GM21515 (cell line): ENCODE measurements around the gene LRP10.

Experiments used
- ATAC-seq: cut with Tn5 transposase; IDR thresholded peaks from one replicate; pipeline ENCODE4 v1.9.1; 2021; ENCODE audit not compliant: unreplicated experiment

LRP10 gene, protein sequence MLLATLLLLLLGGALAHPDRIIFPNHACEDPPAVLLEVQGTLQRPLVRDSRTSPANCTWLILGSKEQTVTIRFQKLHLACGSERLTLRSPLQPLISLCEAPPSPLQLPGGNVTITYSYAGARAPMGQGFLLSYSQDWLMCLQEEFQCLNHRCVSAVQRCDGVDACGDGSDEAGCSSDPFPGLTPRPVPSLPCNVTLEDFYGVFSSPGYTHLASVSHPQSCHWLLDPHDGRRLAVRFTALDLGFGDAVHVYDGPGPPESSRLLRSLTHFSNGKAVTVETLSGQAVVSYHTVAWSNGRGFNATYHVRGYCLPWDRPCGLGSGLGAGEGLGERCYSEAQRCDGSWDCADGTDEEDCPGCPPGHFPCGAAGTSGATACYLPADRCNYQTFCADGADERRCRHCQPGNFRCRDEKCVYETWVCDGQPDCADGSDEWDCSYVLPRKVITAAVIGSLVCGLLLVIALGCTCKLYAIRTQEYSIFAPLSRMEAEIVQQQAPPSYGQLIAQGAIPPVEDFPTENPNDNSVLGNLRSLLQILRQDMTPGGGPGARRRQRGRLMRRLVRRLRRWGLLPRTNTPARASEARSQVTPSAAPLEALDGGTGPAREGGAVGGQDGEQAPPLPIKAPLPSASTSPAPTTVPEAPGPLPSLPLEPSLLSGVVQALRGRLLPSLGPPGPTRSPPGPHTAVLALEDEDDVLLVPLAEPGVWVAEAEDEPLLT

DNA sequence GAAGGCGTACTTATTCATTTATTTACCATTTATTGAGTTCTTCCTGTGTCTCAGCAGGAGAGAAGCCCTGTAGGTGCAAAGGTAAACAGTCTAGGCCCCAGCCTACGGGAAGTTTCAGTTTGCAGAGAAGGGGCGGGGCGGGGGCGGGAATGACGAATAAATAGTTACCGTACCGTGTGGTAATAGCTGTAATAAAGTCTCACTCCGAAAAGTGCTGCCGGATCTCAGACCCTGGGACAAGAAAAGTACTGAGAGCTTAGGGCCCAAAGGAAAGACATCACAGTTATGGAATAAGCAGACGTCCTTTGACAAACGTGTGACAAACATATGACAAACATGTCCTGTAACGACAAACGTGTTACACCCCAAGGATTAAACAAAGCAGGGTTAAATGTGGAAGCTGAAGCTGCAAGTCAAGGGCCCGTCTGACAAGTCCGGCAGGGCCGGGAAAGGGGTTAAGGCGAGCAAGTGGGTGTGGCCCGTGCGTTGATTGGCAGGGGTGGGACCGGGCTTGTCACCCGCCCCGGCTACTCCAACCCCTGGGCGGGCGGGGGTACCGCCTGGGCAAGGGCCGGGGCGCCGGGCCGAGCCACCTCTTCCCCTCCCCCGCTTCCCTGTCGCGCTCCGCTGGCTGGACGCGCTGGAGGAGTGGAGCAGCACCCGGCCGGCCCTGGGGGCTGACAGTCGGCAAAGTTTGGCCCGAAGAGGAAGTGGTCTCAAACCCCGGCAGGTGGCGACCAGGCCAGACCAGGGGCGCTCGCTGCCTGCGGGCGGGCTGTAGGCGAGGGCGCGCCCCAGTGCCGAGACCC is at the start of gene LRP10:
LRP10 (plus strand) TSS at position 517 of the 809 bp plus-strand sequence. CDS start 564 bp downstream, outside the sequence.
- peak; percentile 77 for ATAC-seq

DNA sequence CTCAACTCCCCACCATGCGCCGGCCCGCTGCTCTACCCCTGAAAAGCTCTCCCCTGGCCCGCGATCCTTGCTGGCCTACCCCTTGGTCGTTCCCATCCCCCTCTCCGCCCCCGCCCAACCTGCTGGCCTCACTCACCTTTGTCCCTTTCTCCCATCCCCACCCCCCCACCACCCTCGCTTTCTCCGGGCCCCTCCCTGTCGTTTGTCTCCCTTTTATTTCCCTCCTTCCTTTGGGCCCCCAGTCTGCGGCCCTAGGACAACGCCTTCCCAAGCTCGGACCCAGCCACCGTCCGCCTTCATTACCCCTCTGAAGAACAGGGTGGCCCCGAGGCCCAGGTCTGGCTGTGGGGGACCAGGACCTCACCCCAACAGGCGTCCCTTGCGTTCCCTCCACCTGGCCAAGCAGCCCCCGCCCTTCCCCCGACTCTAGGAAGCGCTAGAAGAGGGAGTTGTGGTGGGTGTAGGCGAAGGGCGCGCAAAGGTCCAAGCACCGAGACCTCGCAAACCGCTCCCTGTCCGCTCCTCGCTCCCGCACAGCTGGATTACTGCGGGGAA is 49.4 kb upstream of the LRP10 start:
- no peak for ATAC-seq

DNA sequence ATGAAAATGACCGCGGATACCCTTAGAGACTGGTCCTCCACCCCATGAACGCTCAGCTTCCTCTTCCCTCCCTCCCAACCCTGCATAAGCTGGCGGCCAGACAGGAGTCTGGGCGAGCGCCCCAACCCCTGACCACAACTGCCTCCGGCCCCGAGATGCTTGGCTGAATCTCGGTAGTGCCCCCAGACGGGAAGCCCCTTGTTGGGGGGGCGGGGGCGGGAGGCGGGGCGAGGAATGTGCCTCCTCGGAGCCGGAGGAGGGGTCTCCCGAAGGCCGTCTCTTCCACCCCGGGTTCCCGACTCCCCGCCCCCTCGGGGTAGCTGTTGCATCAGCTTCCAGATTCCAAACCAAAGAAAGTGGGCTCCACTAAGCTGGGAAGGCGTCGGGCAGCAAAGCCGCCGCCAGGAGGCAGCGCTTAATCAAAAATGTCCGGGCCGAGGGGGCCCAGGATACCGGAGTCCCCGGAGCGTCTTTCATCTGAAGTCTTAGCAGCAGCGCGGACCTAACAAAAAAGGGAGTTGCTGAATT is 48.9 kb upstream of the LRP10 start:
- peak; percentile 46 for ATAC-seq

DNA sequence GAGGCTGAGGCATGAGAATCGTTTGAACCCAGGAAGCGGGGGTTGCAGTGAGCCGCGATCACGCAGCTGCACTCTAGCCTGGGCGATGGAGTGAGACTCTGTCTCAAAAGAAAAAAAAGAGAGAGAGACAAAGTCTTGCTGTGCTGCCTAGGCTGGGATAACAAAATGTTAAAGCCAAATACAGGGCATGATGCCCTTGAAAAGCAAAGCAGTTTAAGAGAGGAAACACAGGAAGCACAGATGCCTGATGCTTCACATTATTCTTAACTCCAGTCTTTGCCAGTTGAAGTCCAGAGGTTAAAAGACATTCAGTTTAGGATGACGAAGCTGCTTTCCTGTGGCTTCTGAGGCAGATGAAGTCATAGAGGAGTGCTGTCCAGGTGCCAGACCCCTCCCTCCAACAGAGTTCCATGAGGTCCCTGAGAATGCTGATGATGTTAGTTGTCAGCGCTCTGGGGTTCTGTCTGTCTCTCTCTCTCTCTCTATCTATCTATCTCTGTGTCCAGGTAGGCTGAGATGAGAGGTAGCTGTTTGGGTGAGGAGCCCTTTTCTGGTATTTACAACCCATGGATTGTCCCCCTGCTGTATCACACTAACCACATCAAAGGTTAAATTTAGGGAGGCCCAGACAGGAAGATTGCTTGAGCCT is 46.7 kb upstream of the LRP10 start:
- ATAC-seq = no peak

DNA sequence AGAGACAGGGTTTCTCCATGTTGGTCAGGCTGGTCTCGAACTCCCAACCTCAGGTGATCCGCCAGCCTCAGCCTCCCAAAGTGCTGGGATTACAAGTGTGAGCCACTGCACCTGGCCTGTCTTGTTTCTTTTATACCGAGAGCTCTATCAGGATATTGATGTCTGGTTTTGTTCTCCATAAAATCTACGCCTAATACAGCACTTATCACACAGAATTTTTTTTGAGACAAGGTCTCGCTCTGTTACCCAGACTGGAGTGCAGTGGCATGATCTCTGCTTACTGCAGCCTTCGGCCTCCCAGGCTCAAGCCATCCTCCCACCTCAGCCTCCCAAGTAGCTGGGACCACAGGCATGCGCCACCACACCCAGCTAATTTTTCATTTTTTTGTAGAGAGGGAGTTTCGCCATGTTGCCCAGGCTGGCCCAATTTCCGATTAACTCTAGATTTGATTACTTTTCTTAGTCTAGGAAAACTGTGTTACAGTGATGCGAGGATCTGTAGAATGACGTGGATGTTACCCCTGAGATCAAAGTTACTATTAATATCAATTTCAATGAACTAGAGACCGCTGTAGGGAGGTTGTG is 42.4 kb upstream of the LRP10 start:
- peak; percentile 5 for ATAC-seq

DNA sequence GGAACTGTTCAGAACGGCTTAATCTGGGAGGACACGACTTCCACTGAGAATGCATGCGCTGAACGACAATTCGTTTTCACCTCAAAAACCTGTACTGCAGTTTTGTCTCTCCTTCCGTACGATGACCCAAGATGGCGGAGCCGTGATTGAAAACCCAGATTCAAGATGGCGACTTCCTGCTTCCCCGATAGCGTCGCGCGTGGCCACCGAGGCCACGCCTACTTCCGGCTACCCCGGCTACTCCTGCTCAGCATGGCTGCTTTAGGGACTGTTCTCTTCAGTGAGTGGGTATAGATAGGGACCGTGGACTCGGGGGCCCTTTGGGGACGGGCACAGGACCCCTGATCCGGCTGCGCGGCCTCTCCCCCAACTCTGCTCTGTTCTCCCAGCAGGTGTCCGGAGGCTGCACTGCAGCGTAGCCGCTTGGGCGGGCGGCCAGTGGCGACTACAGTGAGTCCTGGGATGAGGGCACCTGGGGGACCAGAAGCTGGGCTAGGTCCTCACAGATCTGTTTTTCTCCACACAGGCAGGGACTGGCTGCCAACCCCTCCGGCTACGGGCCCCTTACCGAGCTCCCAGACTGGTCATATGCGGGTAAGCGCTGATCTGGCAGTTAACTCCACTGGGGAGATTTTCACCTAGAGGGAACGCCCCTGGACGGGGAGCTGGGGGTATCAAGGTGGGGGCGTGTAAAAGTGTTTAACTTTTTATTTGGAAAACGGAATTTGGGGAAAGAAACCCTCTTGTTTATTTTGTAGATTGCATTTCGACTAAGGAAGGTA is 41.7 kb upstream of the LRP10 start, which contains the start of gene MRPL52:
MRPL52 (plus strand) TSS at position 227 of the 782 bp plus-strand sequence; CDS start at position 253, 26 bp downstream.
- peak; percentile 78 for ATAC-seq

DNA sequence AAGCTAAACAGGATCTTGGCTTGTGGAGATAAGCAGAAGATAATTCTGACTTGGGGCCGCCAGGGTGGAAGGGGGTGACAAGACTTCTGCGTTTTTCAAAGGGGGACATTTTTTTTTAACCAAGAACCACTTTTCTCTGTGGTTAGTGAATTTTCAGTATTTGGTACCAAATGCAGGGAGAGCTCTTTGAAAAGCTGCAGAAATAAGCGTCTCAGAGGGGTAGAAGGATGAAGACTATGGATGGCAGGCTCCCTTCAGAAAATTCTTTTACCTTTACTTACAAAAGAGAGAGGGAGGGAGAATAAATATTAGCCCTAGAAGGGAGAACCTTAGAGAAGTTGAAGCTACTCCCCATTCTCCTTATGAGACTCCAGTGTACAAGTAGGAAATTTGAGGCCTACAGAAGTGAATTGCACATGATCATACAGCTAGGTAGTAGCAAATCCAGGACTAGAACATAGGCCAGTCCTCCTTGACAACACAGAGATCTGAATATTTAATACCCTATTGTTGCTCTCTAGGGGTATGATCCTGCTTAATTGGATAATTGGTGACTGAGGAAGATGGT is 41.0 kb upstream of the LRP10 start:
- peak; percentile 8 for ATAC-seq

DNA sequence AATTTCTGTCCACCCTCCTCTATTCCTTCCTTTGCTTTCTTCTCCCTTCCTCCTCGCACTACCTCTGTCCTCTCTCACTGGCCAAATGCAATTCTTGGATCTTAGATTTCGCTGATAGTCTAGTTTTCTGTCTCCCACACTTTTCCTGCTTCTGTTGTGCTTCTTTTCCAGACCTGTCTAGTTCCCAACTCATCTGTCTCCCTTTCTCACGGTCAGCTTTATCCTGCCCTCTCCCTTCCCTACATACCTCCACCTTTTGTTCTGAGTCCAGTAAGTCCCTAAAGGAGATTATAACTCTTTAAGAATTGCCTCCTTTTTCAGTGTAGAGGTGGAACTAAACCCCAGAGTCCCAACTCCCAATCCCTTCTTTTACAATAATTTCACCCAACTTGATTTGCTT is 36.0 kb upstream of the LRP10 start:
- ATAC-seq = no peak

DNA sequence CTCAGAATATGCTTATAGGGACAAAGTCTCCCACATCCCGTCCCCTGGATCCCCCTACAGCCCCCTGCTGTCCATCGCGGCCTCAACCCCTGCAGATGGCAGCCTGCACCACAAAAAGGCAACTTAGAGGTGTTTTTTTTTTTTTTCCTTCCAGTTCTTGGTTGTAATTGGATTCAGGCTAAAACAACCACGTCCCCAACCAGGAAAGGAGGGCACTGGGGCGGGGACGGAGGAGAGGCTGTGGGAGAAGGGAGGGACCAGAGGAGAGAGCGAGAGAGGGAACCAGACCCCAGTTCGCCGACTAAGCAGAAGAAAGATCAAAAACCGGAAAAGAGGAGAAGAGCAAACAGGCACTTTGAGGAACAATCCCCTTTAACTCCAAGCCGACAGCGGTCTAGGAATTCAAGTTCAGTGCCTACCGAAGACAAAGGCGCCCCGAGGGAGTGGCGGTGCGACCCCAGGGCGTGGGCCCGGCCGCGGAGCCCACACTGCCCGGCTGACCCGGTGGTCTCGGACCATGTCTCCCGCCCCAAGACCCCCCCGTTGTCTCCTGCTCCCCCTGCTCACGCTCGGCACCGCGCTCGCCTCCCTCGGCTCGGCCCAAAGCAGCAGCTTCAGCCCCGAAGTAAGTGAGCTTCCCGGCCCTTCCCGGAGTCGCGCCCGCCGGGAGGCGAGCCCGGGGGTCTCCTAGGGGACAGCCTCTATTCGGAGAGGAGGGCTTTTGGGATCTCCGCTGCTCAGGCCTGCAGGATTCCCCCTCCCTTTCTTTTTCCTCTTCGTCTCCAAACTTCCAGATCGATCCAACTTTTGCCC is 35.0 kb upstream of the LRP10 start, which contains the start of gene MMP14:
MMP14 (plus strand) TSS at position 285 of the 813 bp plus-strand sequence; CDS start at position 518, 233 bp downstream.
- ATAC-seq = no peak

DNA sequence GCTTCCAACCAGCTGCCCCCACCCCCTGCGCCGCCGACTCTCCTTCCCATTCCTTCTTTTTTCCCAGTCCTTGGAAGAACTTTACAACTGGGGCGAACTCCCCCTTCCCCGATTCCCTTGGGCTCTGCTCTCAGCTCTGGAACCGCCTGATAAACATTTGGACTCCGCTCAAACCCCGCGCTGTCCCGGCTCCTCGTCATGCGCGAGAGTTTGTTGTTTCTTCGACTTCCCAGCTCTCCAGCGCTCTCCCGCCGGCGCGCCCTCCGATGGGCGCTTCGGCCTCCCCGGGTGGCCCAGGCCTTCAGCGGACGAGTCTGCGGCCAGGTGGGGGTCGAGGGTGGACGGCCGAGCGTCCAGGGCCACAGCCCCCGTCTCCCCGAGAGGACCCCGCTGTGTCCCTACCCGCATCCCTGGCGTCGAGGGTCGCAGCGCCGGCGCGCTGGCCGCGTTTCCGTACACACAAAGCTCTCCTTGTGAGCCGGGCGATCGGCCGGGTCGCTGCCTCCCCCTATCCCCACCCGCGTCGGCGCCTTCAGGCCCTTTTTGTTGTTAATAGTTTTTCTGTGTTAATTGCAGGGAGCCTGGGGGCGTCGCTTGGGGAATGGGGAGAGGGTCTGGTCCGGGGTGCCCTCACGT is 34.3 kb upstream of the LRP10 start:
- ATAC-seq = no peak

DNA sequence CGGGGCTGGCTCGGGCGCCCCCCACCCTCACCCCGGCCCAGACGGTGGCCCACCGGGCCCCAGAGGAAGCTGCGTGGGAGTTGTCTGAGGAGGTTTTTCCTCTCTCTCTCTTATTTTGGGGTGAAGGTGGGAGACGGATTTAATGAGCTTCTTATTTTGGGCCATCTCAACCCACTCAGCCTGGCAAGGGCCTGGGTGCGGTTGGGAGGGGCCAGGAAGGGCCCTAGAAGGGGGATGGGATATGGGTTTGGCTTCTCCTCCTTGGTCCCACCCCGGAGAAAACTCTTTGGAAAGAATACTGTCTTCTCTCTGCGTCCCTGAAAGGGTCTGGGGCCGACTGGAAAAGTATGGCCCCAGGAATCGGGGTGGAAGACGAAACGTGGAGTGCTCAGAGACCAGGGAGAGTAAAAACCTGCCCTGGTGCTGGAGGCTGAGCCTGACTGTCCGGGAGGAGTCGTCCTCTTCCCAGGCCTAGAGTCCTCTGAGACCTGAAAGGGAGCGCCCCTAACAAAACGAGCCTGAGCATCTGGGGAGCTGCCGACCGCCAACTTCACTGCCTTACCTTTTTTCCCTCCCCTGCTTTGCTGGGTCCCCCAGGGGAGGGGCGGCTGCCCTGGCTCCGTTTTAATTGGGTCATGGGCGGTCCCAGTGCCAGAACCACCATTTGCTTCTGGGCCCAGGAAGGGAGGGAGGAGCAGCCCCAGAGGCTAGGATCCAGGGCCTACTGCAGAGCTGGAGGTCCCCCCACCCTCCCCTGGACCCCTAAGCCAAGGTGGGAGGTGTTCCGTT is 33.6 kb upstream of the LRP10 start:
- ATAC-seq = no peak

DNA sequence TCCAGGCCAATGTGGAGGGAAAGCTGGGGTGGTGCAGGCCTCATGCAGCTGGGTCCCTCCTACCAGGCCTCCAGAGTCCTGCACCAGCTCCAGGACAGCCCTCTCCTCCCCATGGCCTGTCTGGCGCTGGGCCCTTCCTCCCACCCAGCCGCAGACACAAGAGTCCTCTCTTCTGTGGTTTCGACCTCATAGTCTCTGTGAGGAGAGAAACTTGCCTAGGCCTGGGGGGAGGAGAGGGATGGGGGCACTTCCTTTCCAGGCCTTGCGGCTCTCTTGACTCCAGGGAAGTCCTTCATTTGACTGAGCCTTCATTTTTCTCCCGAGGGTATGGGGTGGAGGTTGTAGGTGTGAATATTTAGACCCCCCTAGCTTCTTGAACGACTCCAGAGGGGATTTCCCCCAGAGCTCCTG is 32.9 kb upstream of the LRP10 start:
- ATAC-seq = no peak

DNA sequence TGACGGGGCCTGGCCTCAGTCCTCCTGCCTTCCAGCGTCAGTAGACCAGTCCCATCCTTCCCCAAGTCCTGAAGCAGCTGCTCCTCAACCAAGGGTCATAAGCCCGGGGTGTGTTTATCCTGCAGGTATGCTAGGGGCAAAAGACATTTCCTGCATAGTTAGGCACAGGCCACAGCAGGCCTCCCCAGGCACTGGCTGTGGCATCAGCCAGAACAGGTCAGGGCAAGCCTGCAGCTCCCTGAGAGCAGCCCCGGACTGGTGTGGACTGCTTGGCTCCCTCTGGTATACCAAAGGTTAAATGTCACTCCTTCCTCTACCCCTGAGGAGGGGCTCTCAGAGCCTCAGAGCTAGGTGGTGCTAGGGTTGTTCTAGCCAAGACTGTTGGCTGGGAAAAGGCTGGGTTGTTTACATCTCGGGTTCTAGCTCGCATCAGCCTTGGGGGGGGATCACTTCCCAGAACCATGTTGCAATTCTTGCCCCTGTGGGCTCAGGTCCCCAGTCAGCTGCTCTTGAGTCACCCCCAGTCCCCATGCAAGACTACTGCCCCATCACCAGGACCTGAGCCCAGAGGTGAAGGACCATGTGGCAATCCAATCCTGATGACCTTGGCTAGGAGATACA is 32.3 kb upstream of the LRP10 start:
- no peak for ATAC-seq

DNA sequence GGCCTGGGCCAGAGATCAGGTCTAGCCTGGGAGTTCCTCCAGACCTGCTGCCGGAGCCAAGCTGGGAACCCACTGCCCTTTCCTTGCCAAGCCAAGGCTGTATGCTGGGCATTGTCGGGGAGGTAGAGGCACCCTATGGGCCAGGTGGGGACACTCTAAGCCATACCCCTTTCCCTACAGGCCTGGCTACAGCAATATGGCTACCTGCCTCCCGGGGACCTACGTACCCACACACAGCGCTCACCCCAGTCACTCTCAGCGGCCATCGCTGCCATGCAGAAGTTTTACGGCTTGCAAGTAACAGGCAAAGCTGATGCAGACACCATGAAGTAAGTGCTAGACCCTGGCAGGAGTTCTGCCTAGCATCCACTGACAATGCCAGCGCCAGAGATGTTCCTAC is 30.2 kb upstream of the LRP10 start:
- no peak for ATAC-seq

DNA sequence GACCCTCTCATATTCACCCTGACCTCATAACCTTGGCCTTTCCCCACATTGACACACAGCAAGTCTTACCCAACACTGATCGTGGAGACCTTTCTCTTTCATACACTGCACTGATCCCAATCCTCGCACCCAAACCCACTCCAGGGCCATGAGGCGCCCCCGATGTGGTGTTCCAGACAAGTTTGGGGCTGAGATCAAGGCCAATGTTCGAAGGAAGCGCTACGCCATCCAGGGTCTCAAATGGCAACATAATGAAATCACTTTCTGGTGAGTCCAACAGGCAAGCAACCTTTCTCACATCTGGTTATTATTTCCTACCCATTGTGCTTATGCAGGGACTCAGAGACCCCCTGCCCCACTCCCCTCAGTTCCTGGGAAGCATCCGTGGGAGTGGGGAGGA is 29.8 kb upstream of the LRP10 start:
- ATAC-seq = no peak
